Measurements from ENCODE around the gene CUL9. TPM values are rescaled to one million over a fixed set of nuclear protein-coding genes. Genes with fewer than 3 reads are reported as not detected.

The CUL9 gene
- total RNA-seq, 1 experiment from 2014 or later, result 19.6 TPM

Other genes starting within 250 kb of the CUL9 start
- 0.24 TPM in 1 of 2 replicates, not detected in the other for gene GNMT, start 221.4 kb upstream of the CUL9 start, total RNA-seq (2014; rRNA removed; shearing (Covaris generic))
- gene PEX6, start 203.0 kb upstream of the CUL9 start, total RNA-seq (2014; rRNA removed; shearing (Covaris generic)), result 8.2 and 9.4 TPM in 2 replicates
- 38.9 and 48.5 TPM in 2 replicates for gene PPP2R5D, start 197.6 kb upstream of the CUL9 start, total RNA-seq (2014; rRNA removed; shearing (Covaris generic))
- 134 and 144 TPM in 2 replicates for gene MEA1, start 168.2 kb upstream of the CUL9 start, total RNA-seq (2014; rRNA removed; shearing (Covaris generic))
- 75.3 and 90.8 TPM in 2 replicates for gene KLHDC3, start 167.9 kb upstream of the CUL9 start, total RNA-seq (2014; rRNA removed; shearing (Covaris generic))
- 111 and 121 TPM in 2 replicates for gene RRP36, start 160.6 kb upstream of the CUL9 start, total RNA-seq (2014; rRNA removed; shearing (Covaris generic))
- gene CUL7, start 128.3 kb upstream of the CUL9 start, total RNA-seq (2014; rRNA removed; shearing (Covaris generic)), result 22.5 and 24.7 TPM in 2 replicates
- 29.9 and 30.7 TPM in 2 replicates for gene MRPL2, start 122.8 kb upstream of the CUL9 start, total RNA-seq (2014; rRNA removed; shearing (Covaris generic))
- 17.0 and 19.0 TPM in 2 replicates for gene KLC4, start 122.6 kb upstream of the CUL9 start, total RNA-seq (2014; rRNA removed; shearing (Covaris generic))
- gene PTK7, start 105.9 kb upstream of the CUL9 start, total RNA-seq (2014; rRNA removed; shearing (Covaris generic)), result 82.3 and 84.6 TPM in 2 replicates
- gene SRF, start 10.9 kb upstream of the CUL9 start, total RNA-seq (2014; rRNA removed; shearing (Covaris generic)), result 15.7 and 18.0 TPM in 2 replicates
- gene DNPH1, start 47.3 kb downstream of the CUL9 start, total RNA-seq (2014; rRNA removed; shearing (Covaris generic)), result 120 and 173 TPM in 2 replicates
- not detected in 2 replicates for gene TTBK1, start 61.3 kb downstream of the CUL9 start, total RNA-seq (2014; rRNA removed; shearing (Covaris generic))
- gene SLC22A7, start 116.1 kb downstream of the CUL9 start, total RNA-seq (2014; rRNA removed; shearing (Covaris generic)), result not detected in 2 replicates
- not detected in 2 replicates for gene CRIP3, start 126.6 kb downstream of the CUL9 start, total RNA-seq (2014; rRNA removed; shearing (Covaris generic))
- gene ZNF318, start 187.5 kb downstream of the CUL9 start, total RNA-seq (2014; rRNA removed; shearing (Covaris generic)), result 7.7 and 11.0 TPM in 2 replicates
- 11.1 and 13.9 TPM in 2 replicates for gene ABCC10, start 245.3 kb downstream of the CUL9 start, total RNA-seq (2014; rRNA removed; shearing (Covaris generic))